GM12873 (cell line): ENCODE measurements around the gene NOLC1.

Source experiments
- TF ChIP-seq, protein P1 (sequence below): IDR thresholded peaks from 2 replicates; pipeline ENCODE4 v1.5.1; 2012; ENCODE audit warnings: low read depth, mild to moderate bottlenecking, moderate library complexity, low read length, control low read depth; ENCODE audit not compliant: insufficient read depth; ENCODE audit errors: missing control alignments

The NOLC1 gene

DNA sequence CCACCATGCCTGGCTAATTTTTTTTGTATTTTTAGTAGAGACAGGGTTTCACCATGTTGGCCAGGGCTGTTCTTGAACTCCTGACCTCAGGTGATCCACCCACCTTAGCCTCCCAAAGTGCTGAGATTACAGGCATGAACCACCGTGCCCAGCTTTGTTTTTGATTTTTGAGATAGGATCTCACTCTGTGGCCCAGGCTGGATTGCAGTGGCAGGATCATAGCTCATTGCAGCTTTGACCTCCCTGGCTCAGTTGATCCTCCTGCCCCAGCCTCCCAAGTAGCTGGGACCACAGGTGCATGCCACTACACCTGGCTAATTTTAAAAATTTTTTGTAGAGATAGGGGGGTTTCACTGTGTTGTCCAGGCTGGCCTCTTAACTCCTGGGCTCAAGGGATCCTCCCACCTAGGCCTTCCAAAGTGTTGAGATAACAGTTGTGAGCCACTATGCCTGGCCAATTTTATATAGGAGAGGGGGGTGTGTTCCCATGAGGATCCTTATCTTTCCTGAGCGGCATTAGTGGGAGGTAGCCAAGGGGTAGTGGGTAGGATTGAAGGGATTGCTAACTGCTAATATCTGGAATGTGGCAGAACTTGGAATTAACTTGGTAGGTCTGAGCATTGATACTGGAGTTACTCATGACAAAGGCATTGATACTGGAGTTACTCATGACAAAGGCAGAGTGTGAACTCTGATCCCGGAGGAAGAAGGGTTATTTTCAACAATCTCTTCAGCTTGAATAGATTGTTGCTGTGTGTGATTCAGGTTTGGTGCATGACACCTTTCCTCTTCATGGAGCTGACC, 1.0 kb upstream of the NOLC1 start:
- TF ChIP-seq, protein P1, sequence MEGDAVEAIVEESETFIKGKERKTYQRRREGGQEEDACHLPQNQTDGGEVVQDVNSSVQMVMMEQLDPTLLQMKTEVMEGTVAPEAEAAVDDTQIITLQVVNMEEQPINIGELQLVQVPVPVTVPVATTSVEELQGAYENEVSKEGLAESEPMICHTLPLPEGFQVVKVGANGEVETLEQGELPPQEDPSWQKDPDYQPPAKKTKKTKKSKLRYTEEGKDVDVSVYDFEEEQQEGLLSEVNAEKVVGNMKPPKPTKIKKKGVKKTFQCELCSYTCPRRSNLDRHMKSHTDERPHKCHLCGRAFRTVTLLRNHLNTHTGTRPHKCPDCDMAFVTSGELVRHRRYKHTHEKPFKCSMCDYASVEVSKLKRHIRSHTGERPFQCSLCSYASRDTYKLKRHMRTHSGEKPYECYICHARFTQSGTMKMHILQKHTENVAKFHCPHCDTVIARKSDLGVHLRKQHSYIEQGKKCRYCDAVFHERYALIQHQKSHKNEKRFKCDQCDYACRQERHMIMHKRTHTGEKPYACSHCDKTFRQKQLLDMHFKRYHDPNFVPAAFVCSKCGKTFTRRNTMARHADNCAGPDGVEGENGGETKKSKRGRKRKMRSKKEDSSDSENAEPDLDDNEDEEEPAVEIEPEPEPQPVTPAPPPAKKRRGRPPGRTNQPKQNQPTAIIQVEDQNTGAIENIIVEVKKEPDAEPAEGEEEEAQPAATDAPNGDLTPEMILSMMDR = no peak

DNA sequence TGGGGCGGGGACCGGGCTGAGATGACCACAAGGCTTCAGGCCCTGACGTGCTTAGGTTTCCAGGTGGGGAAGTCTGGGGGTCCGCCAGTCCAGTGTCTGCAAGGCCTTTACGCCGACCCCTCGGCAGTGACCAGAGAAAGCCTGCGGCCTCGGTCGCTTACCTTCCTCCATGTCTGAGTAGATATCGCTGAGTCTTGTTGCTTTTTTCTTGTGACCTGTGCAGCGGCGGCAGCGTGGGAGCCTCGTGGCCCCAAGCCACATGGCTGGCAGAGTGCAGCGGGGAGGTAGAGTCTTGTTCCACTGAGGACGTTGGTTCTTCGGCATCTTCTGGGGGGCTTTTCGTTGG, 329 bp downstream of the NOLC1 start:
- TF ChIP-seq, protein P1 = no peak

DNA sequence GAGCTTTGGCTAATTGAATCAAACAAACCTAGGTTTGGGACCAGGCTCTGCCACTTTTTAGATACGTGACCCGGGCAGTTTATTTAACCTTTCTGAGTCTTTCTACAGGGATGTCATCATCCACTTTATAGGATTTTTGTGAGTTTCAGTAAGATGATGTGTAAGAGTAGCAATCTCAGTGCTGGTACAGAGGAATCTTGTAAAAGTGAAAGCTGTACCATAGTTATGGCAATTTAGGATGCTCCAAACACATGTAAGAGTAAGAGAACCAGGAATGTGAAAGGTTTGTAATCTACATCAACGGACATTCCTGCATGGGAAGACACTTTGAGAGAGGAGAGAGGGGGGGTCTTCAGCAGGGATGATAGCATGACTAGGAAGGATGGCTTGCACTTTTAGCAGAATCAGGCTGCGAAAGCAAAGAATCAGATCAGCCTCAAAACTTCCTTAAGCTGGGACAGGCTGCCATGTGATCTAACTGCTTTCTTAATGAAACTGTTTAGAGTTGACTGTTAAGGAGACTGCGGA, 968 bp downstream of the NOLC1 start:
- TF ChIP-seq, protein P1 = no peak

DNA sequence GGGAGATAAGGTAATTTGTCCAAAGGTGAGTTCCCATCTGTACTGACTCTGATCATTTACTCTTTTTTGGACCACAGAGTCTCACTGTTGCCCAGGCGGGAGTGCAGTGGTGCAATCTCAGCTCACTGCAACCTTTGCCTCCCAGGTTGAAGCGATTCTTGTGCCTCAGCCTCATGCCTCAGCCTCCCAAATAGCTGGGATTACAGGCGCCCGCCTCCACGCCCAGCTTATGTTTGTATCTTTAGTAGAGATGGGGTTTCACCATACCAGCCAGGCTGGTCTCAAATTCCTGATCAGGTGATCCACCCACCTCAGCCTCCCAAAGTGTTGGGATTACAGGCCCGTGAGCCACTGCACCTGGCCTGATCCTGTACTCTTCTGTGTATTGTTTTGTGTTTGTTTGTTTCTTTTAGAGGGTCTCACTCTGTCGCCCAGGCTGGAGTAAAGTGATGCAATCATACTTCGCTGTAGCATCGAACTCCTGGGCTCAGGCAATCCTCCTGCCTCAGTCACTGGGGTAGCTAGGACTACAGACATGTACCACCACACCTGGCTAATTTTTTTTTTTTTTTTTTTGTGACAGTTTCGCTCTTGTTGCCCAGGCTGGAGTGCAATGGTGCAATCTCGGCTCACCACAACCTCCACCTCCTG, 2.4 kb downstream of the NOLC1 start:
- TF ChIP-seq, protein P1 = no peak

DNA sequence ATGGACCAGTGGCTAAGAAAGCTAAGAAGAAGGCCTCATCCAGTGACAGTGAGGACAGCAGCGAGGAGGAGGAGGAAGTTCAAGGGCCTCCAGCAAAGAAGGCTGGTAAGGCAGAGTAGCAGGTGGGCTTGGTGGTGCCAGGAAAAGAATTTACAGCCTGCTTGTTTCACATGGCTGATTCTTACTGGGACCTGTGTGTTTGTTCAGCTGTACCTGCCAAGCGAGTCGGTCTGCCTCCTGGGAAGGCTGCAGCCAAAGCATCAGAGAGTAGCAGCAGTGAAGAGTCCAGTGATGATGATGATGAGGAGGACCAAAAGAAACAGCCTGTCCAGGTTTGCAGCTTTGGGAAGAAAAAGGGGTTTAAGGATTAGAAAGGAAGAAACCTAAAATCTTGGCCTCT, 5.0 kb downstream of the NOLC1 start:
- TF ChIP-seq, protein P1 = no peak

DNA sequence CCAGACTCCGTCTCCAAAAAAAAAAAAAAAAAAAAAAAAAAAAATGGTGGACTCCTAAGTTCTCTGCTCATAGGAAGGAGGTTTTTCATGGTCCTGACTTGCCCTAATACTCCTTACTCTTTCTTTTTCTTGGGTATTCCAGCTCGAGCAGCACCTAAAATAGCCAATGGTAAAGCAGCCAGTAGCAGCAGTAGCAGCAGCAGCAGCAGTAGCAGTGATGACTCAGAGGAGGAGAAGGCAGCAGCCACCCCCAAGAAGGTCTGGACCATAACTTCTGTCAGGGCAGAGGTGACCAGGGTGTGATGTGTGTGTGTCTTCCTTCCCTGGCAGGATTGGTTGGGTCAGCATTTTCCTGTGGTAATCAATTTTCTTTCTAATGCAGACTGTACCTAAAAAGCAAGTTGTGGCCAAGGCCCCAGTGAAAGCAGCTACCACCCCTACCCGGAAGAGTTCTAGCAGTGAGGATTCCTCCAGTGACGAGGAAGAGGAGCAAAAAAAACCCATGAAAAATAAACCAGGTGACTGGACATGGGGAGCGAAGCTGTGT, 6.9 kb downstream of the NOLC1 start:
- TF ChIP-seq, protein P1 = no peak

DNA sequence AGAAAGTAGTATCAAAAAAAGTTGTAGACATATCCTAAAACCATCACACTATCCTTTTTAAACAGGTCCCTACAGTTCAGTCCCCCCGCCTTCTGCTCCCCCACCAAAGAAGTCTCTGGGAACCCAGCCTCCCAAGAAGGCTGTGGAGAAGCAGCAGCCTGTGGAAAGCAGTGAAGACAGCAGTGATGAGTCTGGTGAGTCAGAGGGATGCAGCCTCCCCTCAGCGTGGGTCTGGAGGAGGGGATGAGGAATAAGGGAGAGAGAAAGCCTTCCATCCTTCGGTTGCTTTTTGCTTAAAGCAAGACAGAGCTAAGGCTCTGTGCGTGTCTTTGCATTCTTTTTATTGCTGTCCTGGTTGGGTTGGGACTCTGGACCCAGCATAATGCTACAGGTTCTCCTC, 7.6 kb downstream of the NOLC1 start:
- TF ChIP-seq, protein P1 = no peak
